Neural crest cell (in vitro differentiated cells): ENCODE data around the gene SPATA13. TPM values are rescaled to one million over a fixed set of nuclear protein-coding genes. Genes with fewer than 3 reads are reported as not detected.

ENCODE experiments used
- DNase-seq: peaks from one replicate; pipeline ENCODE4 v3.0.0; 2021; ENCODE audit warnings: low read depth, mixed read lengths, low spot score
- H3K27ac Mint-ChIP-seq: one replicate; pipeline ENCODE4 v1.8.0; 2021; ENCODE audit warnings: mild to moderate bottlenecking, mixed read lengths; ENCODE audit not compliant: unreplicated experiment
- H3K27me3 Mint-ChIP-seq: 2 replicates; pipeline ENCODE4 v1.8.0; 2021; ENCODE audit warnings: low read depth, mild to moderate bottlenecking, mixed read lengths
- H3K36me3 Mint-ChIP-seq: 2 replicates; pipeline ENCODE4 v1.8.0; 2021; ENCODE audit warnings: low read depth, mild to moderate bottlenecking, mixed read lengths
- H3K4me1 Mint-ChIP-seq: 2 replicates; pipeline ENCODE4 v1.8.0; 2021; ENCODE audit warnings: mixed read lengths
- H3K4me3 Mint-ChIP-seq: one replicate; pipeline ENCODE4 v1.8.0; 2021; ENCODE audit warnings: mild to moderate bottlenecking, mixed read lengths
- H3K9me3 Mint-ChIP-seq: 2 replicates; pipeline ENCODE4 v1.8.0; 2021; ENCODE audit warnings: mixed read lengths
- CTCF ChIP-seq: fragments of 200-600 bp; sonication (generic); conservative IDR thresholded peaks from 2 replicates; pipeline ENCODE4 v1.5.0; 2021; ENCODE audit warnings: antibody characterized with exemption, mild to moderate bottlenecking
- total RNA-seq: library from RNA; stranded (reverse); gene quantifications from 2 replicates; pipeline ENCODE4 v1.2.1, GENCODE V29; 2021

Gene SPATA13
- total RNA-seq, 1 donor from 2014 or later: 45.8 TPM

- no peak overlapping the region for H3K4me3 Mint-ChIP-seq
- H3K36me3 Mint-ChIP-seq: peaks cover 5% of the 10 kb centered on the region
- TF ChIP-seq CTCF: no peak
- no peak for DNase-seq
- H3K27me3 Mint-ChIP-seq: no peaks in the 10 kb centered on the region
- H3K9me3 Mint-ChIP-seq: no peaks in the 10 kb centered on the region
- no peak overlapping the region for H3K27ac Mint-ChIP-seq
- H3K4me1 Mint-ChIP-seq: peaks cover 8% of the 10 kb centered on the region
These were observed 124.5 kb downstream of the SPATA13 start for GRCh38 chr13:24284889-24285565.

- no peak for DNase-seq
- no peaks in the 10 kb centered on the region for H3K9me3 Mint-ChIP-seq
- no peak overlapping the region for H3K4me3 Mint-ChIP-seq
- H3K36me3 Mint-ChIP-seq: peaks cover 7% of the 10 kb centered on the region
- H3K27me3 Mint-ChIP-seq: no peaks in the 10 kb centered on the region
- H3K4me1 Mint-ChIP-seq: no peaks in the 10 kb centered on the region
- no peak for TF ChIP-seq CTCF
- no peak overlapping the region for H3K27ac Mint-ChIP-seq
These were observed 126.1 kb downstream of the SPATA13 start for GRCh38 chr13:24286624-24287023.

DNA sequence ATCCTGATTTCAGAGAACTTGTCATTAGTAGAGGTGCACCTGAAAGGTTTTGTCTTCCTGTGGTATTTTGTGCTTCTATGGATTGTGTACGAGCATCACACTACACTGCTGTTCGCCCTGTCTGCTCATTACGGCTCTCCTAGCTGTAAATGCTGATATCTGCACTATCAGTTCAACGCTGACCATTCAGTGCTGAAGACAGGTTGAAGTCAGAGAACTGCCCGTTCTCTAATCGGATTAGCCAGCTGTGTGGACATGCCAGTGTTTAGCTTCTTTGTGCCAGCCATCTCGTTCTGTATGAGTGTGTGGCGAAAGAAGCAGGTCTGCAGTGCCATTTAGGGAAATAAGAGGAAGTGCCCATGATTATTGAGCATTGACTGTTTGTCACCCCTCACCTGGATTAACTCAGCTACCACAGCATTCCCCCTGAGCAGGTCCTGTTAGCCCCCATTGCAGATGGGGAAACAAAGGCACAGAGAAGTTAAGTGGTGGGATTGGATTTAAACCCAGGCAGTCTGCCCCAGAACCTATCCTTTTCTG is 127.3 kb downstream of the SPATA13 start:
- Mint-ChIP-seq H3K36me3 (peaks cover 12% of the 10 kb centered on the region), H3K27me3 (no peaks in the 10 kb centered on the region), H3K9me3 (no peaks in the 10 kb centered on the region), H3K27ac (no peak overlapping the region), H3K4me1 (peaks cover under 1% of the 10 kb centered on the region), H3K4me3 (no peak overlapping the region)
- TF ChIP-seq CTCF: no peak
- no peak for DNase-seq

DNA sequence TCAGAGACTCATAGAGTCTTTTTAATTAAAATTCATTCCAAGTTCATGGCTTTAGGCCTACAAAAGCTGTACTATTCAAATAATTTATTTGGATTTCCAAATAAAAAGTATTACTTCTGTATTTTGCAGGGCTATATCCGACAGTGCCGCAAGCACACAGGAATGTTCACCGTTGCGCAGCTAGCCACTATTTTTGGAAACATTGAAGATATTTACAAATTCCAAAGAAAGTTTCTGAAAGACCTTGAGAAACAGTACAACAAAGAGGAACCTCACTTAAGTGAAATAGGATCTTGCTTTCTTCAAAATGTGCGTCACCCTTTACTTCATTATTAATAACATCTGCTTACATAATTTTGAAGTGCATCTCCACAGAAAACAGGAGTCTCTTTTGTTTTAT is 128.3 kb downstream of the SPATA13 start:
- Mint-ChIP-seq H3K36me3 (peaks cover 15% of the 10 kb centered on the region), H3K27me3 (no peaks in the 10 kb centered on the region), H3K27ac (no peak overlapping the region), H3K9me3 (no peaks in the 10 kb centered on the region), H3K4me3 (no peak overlapping the region), H3K4me1 (peaks cover 11% of the 10 kb centered on the region)
- TF ChIP-seq CTCF: no peak
- no peak for DNase-seq

- H3K36me3 Mint-ChIP-seq: peaks cover 15% of the 10 kb centered on the region
- no peaks in the 10 kb centered on the region for H3K9me3 Mint-ChIP-seq
- peaks cover 15% of the 10 kb centered on the region for H3K4me1 Mint-ChIP-seq
- no peak overlapping the region for H3K4me3 Mint-ChIP-seq
- H3K27ac Mint-ChIP-seq: peak overlapping the region; percentile 21
- TF ChIP-seq CTCF: no peak
- no peaks in the 10 kb centered on the region for H3K27me3 Mint-ChIP-seq
- DNase-seq: no peak
These were observed 129.9 kb downstream of the SPATA13 start for GRCh38 chr13:24290280-24290932.
